Stimulated activated CD8-positive, alpha-beta memory T cell treated with anti-CD3 and anti-CD28 coated beads, Interleukin-15, amount 100 ng/mL, for 1 hour (primary cell): Measurements from ENCODE around the gene TMC6.
"Not testable (repeated sequence)": the region's sequence is repeated elsewhere in the genome, so short reads cannot be mapped to it uniquely, and the experiment has no call there.

Source experiments
- DNase-seq: peaks from one replicate; pipeline ENCODE4 v3.0.0-alpha.2; 2020; ENCODE audit warnings: low read depth

The TMC6 gene

GRCh38 chr17:78159575-78160158 is 31.1 kb upstream of the TMC6 start:
- no peak for DNase-seq

DNA sequence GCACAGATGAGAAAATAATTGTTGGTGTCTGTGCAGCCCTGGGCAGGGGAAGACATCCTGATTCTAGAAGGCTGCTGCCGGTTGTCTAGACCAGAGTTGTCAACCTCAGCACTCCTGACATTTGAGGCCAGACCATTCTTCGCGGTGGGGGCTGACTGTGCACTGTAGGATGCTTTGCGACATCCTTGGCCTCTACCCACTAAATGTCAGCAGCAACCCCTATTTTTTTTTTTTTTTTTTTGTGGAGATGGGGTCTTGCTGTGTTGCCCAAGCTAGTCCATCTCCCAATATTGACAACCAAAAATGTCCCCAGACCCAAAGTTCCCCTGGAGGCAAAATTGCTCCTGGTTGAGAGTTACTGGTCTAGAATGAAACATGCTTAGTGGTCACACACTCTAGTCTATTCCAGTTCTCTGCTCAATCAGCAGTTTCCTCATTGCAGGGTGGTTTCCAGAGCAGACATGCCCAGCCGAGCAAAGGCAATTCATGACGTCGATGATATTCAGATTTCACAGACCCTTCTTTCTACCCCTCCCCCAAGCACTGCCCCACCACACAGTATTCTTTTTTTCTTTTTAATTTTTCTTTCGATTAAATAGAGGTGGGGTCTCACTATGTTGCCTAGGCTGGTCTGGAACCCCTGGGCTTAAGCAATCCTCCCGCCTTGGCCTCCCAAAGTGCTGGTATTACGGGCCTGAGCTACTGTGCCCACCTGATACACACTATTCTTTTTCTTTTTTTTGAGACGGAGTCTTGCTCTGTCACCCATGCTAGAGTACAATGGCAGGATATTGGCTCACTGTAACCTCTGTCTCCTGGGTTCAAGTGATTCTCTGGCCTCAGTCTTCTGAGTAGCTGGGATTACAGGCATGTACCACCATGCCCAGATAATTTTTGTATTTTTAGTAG is 26.6 kb upstream of the TMC6 start:
- DNase-seq, result no peak

DNA sequence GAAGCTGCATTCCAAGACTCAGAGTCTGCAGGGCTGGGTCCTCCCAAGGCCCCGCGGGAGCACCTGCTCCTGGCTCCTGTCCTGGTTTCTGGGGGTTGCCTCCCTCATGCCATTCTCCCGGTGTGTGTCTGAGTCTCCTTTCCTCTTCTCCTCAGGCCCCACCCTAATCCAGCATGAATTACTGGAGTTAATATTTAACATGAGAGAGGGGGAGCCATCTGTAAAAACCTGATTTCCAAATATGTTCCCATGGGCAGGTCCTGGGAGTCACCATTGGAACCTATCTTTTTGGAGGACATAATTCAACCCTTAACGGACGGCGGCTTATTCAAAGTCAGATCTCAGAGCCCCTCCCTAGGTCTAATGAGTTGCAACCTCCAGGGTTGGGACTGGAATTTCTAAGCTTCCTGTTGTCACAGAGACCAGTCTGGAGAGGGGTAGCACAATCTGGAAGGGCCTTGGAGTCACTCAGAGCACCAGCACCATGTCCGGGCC is 23.0 kb upstream of the TMC6 start:
- no peak for DNase-seq

DNA sequence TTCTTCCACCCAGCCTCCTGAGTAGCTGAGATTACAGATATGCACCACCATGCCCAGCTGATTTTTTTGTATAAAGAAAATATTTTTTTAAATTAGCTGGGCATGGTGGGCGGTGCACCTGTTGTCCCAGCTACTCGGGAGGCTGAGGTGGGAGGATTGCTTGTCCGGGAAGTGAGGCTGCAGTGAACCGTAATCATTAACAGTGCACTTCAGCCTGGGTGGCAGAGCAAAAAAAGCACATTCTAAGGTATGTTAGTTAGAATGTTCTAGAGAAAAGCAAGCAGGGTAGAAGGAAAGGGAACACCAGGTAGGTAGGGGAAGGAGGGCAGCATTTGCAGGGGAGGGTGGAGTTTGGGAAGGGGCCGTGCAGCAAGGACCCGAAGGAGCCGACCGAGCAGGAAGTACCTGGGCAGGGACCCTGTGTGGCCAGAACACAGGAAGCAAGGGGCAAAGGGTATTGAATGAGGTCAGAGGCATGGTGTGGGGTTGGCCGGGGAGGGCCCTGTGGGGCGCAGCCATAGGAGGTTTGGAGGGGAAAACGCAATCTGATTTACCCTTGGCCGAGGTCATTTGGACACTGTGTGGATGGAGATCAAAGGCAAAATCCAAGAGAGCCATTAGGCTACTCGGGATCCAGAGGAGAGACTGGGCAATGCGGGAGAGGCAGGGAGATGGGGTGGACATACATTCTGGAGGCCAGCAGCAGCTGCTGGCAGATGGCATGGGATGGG is 19.9 kb upstream of the TMC6 start:
- DNase-seq, result no peak

DNA sequence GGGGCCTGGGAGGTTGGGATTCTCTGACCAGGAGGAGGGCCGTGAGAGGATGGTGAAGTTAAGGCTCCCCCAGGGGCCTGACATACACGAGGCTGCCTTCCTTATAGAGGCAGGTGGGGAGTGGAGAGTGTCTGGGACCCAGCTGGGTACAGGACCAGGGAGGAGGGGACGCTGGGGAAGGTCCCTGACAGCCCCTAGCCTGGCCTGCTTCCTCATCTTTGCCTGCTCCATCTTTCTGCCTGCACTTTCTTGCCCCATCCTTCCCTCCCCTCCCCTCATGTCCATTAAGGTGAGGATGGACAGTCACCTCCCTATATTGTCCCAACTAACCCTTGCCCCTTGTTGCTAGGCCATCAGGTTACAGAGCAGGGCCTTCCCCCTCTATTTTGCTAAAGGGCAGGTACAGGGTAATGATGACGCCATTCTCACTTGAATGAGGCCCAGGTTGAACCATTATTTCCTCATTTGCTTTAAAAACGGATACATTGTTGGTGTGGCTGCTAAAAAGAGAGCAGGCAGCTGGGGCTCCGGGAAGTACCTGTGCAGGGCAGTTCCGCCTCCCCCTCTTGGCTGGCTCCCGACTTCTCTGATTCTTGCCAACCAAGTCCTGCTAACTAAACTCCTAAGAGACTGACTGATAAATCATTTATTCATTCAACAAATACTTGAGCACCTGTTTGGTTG is 18.9 kb upstream of the TMC6 start:
- DNase-seq, result no peak

DNA sequence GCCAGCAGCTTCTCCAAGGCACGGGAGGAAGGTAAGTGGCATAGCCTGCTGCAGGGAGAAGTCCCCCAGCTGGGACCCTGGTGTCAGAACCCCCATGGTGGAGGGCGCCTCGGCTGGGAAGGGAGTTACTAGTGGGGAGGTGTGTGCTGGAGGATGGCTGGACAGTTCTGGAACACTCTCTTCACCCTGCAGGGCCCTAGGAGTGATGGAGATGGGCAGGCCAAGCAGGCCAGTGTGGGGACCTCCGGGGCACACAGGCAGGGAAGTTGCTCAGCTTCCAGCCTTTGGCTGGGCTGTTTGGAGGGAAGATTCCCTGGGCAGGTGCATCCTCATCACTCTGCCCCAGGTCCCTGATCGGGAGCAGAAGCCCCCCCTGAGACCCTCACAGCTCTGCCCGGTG is 18.3 kb upstream of the TMC6 start:
- DNase-seq, result no peak

DNA sequence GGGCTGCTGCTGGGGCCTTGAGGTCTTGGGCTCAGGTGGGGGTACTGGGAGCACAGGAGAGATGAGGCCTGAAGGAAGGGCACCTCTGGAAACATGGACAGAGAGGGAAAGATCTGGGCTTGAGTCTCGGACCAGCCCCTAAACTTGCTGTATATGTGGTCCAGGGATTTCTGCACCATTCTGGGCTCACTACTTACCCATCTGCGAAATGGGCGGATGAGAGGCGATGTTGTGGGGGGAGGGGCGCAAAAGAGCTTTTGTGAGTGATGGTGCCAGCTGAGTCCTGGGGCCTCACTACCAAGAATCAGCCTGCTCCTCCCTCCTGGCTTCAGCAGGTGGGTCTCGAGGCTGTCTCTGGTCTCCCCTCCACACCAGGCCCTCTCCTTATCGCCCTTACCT is 17.9 kb upstream of the TMC6 start:
- DNase-seq, result no peak

DNA sequence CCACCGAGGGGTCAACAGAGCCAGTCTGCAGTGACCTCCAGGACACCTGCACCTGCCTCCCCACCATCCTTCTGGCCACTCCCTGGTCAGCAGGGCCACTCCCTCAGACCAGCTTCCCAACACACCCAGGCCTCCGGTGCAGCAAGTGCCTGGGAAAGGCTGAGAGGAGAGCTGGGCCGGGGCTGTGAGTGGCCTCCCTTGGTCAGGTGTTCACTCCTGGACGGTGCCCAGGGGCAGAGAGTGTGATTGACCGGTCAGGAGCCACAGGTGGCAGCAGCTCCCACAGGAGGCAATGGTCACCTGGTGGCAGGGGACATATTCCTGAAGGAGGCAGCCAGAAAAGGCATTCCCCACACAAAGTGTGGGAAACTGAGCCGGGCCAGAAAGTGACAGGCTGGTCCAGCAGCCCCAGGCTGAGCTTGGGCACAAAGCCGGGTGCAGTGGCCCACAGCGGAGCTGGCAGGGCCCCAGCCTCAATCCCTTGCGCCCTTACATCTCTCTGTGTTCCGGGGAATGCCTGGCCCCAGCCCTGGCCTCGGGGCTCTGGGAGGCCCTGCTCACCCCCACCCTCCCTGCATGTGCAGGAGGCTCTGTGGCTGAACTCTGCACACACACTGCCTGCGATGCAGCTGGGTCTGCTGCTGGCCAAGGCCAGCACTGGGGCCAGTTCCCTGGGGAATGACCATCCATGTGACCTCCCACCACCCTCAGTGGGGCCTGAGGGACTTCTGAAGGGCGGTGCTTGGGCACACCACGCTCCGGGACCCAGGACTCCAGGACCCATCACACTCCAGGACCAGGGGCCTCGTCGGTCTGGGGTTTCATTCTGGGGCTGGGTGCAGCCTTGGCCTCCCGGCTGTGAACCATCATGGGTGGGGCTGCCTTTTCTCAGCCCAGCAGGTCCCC is 16.4 kb upstream of the TMC6 start:
- no peak for DNase-seq

- DNase-seq, result no peak
These were observed 15.7 kb upstream of the TMC6 start for GRCh38 chr17:78144147-78144719.

GRCh38 chr17:78143214-78144146 is 14.9 kb upstream of the TMC6 start:
- DNase-seq, result no peak

DNA sequence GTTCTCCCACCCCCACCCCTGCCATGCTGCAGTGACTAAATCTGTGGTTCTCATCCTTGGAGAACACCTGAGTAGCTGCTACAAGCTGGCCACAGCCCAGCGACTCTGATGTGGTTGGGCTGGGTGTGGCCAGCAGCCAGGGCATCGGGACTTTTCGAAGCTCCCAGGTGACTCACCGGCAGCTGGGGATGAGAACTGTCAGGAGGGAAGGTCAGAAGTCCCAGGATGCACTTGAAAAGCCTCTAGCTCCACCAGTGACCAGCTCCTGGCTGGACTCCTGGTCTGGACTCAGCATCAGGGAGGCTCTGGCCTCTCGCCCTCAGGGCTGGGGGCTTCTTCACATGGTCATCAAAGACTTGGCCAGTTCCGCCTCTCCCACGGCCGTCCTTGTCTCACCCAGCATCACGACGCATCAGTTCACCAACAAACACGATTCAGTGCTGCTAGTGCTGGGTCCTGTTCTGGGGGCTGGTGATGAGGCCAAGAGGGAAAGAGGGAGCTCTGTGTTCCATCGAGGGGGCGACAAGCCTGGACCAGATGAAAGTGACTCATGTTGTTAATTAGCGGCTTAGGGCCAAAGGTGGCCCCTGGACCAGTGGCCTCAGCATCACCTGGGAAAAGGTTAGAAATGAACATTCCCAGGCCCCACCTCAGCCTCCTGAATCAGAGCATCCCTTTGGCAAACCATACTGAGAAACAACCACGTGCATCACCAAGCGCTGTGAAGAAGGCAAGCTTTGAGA is 13.7 kb upstream of the TMC6 start:
- DNase-seq, result no peak

GRCh38 chr17:78141437-78142118 is 13.0 kb upstream of the TMC6 start:
- DNase-seq, result no peak

DNA sequence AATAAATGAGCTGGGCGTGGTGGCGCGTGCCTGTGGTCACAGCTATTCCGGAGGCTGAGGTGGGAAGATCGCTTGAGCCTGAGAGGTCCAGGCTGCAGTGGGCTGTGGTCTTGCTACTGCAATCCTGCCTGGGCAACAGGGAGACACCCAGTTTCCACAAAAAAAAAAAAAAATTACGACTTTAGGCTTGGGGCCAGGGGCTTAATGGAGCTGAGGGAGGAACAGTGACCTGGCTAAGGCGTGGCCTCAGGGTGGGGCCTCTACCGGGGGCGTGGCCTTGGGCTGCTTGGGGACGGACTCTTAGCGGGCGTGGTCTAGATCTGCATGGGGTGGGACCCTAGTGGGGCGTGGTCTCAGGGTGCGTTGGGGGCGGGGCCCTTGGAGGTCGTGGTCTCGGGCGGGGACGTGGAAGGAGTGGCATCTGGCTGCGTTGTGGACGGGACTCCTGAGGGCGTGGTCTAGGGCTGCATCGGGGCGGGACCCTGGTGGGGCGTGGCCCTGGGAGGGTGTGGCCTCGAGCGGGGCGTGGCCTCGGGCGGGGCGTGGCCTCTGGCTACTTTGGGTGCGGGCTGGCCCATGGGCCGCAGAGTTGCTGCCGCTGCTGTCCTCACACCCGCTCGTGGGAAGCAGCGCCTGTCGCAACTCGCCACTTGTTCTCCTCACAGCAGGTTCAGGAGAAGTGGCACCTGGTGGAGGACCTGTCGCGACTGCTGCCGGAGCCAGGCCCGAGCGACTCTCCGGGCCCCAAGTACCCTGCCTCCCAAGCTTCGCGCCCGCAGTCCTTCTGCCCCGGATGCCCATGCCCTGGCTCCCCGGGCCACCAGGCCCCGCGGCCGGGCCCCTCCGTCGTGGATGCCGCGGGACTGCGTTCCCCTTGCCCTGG is 11.9 kb upstream of the TMC6 start:
- peak; percentile 80 for DNase-seq

DNA sequence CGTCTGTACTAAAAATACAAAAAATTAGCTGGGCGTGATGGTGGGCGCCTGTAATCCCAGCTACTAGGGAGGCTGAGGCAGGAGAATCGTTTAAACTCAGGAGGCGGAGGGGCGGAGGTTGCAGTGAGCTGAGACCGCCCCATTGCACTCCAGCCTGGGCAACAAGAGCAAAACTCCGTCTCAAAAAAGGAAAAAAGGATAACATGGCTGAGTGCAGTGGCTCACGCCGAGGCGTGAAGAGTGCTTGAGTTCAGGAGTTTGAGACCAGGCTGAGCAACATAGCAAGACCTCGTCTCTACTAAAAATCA is 11.3 kb upstream of the TMC6 start:
- DNase-seq, result not testable (repeated sequence)

DNA sequence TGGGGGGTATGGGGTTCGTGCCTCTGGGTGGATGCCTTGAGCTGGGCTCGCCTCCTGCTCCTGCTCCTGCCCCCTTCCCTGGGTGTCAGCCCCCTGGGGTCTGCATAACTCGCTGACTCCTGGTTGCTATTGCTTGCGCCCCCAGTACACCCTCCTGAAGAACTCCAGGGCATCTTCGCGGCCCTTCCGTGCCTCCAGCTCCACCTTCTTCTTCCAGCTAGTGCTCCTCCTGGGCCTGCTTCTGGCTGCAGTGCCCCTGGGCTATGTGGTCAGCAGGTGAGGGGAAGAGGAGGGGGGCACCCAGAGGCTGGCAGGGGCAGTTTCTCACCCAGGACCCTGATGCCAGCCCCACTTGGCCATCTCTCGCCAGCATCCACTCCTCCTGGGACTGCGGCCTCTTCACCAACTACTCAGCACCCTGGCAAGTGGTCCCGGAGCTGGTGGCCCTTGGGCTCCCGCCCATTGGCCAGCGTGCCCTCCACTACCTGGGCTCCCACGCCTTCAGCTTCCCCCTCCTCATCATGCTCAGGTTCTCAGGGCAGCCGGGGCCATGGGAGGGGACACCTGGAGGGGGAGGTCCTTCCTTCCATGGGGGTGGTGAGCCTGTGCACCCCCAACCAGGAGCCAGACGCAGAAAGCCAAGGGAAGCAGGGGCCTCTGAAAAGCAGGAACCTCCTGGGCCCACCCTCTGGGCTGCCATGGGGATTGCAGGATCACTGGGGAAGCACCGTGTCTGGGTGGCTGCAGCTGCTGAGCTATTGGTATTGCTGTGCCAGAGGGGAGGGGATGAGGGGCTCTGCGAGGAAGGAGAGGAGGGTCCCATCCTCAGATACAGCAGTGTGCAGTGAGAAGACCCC is 9.9 kb upstream of the TMC6 start:
- DNase-seq, result no peak

- DNase-seq, result no peak
These were observed 9.0 kb upstream of the TMC6 start for GRCh38 chr17:78137392-78138203.
